OCI-LY3 (cell line): Measurements from ENCODE around the gene CYB5R3.

Source experiments
- H2AFZ ChIP-seq: fragments of 200-600, 300-600 bp; shearing (Covaris generic); 2 replicates; pipeline ENCODE4 v1.6.0; 2014; ENCODE audit warnings: antibody characterized with exemption, low read depth, low read length
- H3K27ac ChIP-seq: fragments of 200-600, 300-600 bp; sonication (generic); 2 replicates; pipeline ENCODE4 v1.5.1; 2014; ENCODE audit warnings: mild to moderate bottlenecking, low read length, moderate library complexity, mixed read lengths
- H3K27me3 ChIP-seq: fragments of 200-600, 300-600 bp; sonication (generic); 2 replicates; pipeline ENCODE4 v1.6.1; 2014; ENCODE audit warnings: low read depth, low read length, mixed read lengths
- H3K36me3 ChIP-seq: fragments of 200-600, 300-600 bp; sonication (generic); replicated peaks from 2 replicates; pipeline ENCODE3; 2014; ENCODE audit warnings: low read depth, low read length, mixed read lengths
- H3K4me1 ChIP-seq: fragments of 300-600, 200-600 bp; sonication (generic); 2 replicates; pipeline ENCODE4 v1.6.1; 2014; ENCODE audit warnings: low read length, mixed read lengths
- H3K4me2 ChIP-seq: fragments of 200-600, 300-600 bp; sonication (generic); 2 replicates; pipeline ENCODE4 v1.6.1; 2014; ENCODE audit warnings: low read length, mixed read lengths
- H3K4me3 ChIP-seq: fragments of 300-600, 200-600 bp; sonication (generic); 2 replicates; pipeline ENCODE4 v1.5.1; 2014; ENCODE audit warnings: antibody characterized with exemption, mild to moderate bottlenecking, low read length, moderate library complexity
- H3K79me2 ChIP-seq: fragments of 300-600, 200-600 bp; shearing (Covaris generic); 2 replicates; pipeline ENCODE4 v1.6.1; 2014; ENCODE audit warnings: mild to moderate bottlenecking, low read length, mixed read lengths
- H3K9ac ChIP-seq: fragments of 300-600, 200-600 bp; shearing (Covaris generic); 2 replicates; pipeline ENCODE4 v1.6.0; 2014; ENCODE audit warnings: mild to moderate bottlenecking, low read length, moderate library complexity
- H3K9me3 ChIP-seq: fragments of 200-600, 300-600 bp; shearing (Covaris generic); 2 replicates; pipeline ENCODE4 v1.6.1; 2014; ENCODE audit warnings: low read length, mixed read lengths; ENCODE audit not compliant: insufficient read depth
- H4K20me1 ChIP-seq: fragments of 200-600, 300-600 bp; sonication (generic); 2 replicates; pipeline ENCODE4 v1.6.1; 2016; ENCODE audit warnings: low read length, mixed read lengths; ENCODE audit not compliant: insufficient read depth
- CTCF ChIP-seq: fragments of 200-600, 300-600 bp; sonication (generic); IDR thresholded peaks from 2 replicates; pipeline ENCODE4 v1.5.1; 2014; ENCODE audit warnings: antibody characterized with exemption, low read length, low read depth
- EZH2phosphoT487 ChIP-seq: fragments of 200-600 bp; shearing (Covaris generic); IDR thresholded peaks from 2 replicates; pipeline ENCODE4 v1.6.1; 2018; ENCODE audit warnings: antibody characterized with exemption, mixed run types, low read depth

The CYB5R3 gene

DNA sequence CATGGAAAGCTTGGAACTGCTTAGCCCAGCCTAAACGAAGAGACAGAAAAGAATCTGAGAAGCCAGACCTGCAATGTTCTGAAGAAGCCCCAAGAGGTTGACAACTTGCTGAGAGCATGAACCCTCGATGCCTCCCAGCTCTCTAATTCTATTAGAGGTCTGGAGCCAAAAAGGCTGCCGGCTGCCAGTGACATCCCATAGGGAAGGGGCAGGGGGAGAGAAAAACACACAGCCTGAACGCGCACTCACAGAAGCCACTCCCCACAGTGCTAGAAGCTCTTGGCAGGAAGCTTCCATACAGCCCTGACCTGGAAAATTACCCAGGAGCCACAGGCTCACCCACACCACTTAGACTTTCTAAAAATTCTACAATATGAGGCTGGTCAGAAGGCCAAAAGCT, 52.9 kb downstream of the CYB5R3 start:
- Histone ChIP-seq H2AFZ (no peak overlapping the region), H3K4me3 (no peak overlapping the region), H3K4me1 (no peaks in the 10 kb centered on the region), H3K27ac (no peak overlapping the region), H3K36me3 (peaks cover 68% of the 10 kb centered on the region), H3K4me2 (no peak overlapping the region), H3K27me3 (no peaks in the 10 kb centered on the region), H3K9me3 (no peaks in the 10 kb centered on the region), H4K20me1 (peaks cover 16% of the 10 kb centered on the region), H3K79me2 (peaks cover 25% of the 10 kb centered on the region), H3K9ac (no peak overlapping the region)
- no peak for TF ChIP-seq CTCF
- no peak for TF ChIP-seq EZH2phosphoT487

- Histone ChIP-seq H3K27me3 (no peaks in the 10 kb centered on the region), H3K9ac (no peak overlapping the region), H3K4me2 (no peak overlapping the region), H3K9me3 (no peaks in the 10 kb centered on the region), H2AFZ (no peak overlapping the region), H3K27ac (no peak overlapping the region), H4K20me1 (peaks cover 16% of the 10 kb centered on the region), H3K4me3 (no peak overlapping the region), H3K4me1 (no peaks in the 10 kb centered on the region), H3K36me3 (peaks cover 74% of the 10 kb centered on the region), H3K79me2 (peaks cover 20% of the 10 kb centered on the region)
- TF ChIP-seq CTCF, result no peak
- TF ChIP-seq EZH2phosphoT487, result no peak
Measured at GRCh38 chr22:42595434-42595833, 53.8 kb downstream of the CYB5R3 start.

- Histone ChIP-seq H3K36me3 (peaks cover 73% of the 10 kb centered on the region), H3K4me1 (peaks cover 4% of the 10 kb centered on the region; the same call in 1 of the 2 replicates), H3K79me2 (peaks cover 4% of the 10 kb centered on the region; the same call in 1 of the 2 replicates), H3K27ac (no peak overlapping the region), H4K20me1 (peaks cover 8% of the 10 kb centered on the region), H3K27me3 (no peaks in the 10 kb centered on the region), H3K4me3 (no peak overlapping the region), H3K9me3 (no peaks in the 10 kb centered on the region), H2AFZ (no peak overlapping the region), H3K9ac (no peak overlapping the region), H3K4me2 (no peak overlapping the region)
- no peak for TF ChIP-seq EZH2phosphoT487
- no peak for TF ChIP-seq CTCF
Measured at GRCh38 chr22:42591987-42592386, 57.2 kb downstream of the CYB5R3 start.

DNA sequence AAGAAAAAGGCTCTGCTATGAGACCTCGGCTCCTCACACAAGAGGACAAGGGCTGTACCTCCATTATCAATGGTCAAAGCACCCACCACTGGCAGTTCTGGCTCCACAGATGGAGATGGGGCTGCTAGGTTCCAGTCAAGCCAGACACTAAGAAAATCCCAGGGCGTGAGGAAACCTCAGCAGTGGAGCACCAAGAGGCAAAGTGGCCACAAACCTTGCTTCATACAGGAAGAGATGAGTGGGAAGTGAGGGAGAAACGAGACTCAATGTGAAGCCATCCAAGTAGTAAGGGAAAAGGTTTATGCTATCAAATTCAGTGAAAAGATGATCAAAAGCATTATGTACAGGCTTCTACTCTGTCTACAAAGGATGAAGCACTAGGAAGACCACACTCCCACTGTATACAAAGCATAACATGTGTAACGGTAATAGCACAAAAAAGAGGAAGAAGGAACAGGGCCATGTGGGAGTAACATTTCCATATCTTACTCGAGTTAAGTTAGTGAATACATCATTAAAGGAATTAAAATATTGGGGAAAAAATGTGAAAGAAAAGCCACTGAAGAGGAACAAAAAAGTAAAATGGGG, 61.5 kb downstream of the CYB5R3 start:
- Histone ChIP-seq H3K4me2 (no peak overlapping the region), H2AFZ (no peak overlapping the region), H3K36me3 (peaks cover 63% of the 10 kb centered on the region), H3K4me3 (no peak overlapping the region), H3K4me1 (peaks cover 4% of the 10 kb centered on the region; the same call in 1 of the 2 replicates), H3K27me3 (no peaks in the 10 kb centered on the region), H3K79me2 (peaks cover 4% of the 10 kb centered on the region; the same call in 1 of the 2 replicates), H3K9me3 (no peaks in the 10 kb centered on the region), H4K20me1 (no peaks in the 10 kb centered on the region), H3K27ac (0 out of 2 replicates have a peak overlapping the region, but pooled peaks have one; percentile 2), H3K9ac (no peak overlapping the region)
- TF ChIP-seq CTCF (no peak), EZH2phosphoT487 (no peak)
